Forelimb muscle (tissue), 1 donor: ENCODE measurements around the gene SBK2. TPM values are rescaled to one million over a fixed set of nuclear protein-coding genes. Genes with fewer than 3 reads are reported as not detected.
A peak's percentile ranks its signal among the peaks of the same experiment; 100 is the strongest.
"Not testable (repeated sequence)": the region's sequence is repeated elsewhere in the genome, so short reads cannot be mapped to it uniquely, and the experiment has no call there.

Source experiments
- DNase-seq: peaks from one replicate; pipeline ENCODE4 v3.0.0-alpha.2; 2013; ENCODE audit warnings: low read depth
- polyA plus RNA-seq: library from polyadenylated mRNA; unstranded; fragments of 120-200 nt; gene quantifications from one replicate; pipeline ENCODE4 v1.2.1, GENCODE V29; 2013; ENCODE audit not compliant: insufficient read length

SBK2 gene
- polyA plus RNA-seq, 1 donor: 3.1 TPM

DNA sequence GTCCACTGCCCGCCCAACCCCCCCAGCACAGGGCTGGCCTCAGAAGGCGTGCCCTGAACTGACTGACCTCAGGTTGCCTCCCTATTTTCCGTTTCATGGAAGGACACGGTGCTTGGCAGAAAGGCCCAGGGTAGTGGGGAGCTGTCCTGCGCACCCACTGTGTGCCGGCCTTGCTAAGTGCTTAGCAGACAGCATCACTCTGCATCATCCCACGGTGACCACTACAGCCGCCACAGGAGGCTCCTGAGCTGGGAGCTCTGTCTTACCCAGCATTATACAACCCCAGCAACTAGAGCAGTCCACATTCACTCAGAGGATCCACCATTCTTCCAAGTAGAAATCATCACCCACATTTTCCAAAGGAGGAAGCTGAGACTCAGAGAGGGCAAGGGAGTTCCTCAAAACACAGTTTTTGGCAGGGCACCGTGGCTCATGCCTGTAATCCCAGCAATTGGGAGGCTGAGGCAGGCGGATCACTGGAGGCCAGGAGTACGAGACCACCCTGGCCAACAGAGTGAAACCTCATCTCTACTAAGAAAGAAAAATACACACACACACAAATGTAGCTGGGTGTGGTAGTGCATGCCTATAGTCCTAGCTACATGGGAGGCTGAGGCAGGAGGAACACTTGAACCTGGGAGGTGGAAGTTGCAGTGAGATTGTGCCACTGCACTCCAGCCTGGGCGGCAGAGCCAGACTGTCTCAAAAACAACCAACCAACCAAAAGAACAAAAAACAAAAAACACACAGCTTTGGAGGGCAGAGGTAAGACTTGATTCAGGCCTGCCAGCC lies 1.6 kb downstream of the SBK2 start:
- no peak for DNase-seq

- not testable (repeated sequence) for DNase-seq
These were observed 2.7 kb downstream of the SBK2 start for GRCh38 chr19:55534280-55534679.

DNA sequence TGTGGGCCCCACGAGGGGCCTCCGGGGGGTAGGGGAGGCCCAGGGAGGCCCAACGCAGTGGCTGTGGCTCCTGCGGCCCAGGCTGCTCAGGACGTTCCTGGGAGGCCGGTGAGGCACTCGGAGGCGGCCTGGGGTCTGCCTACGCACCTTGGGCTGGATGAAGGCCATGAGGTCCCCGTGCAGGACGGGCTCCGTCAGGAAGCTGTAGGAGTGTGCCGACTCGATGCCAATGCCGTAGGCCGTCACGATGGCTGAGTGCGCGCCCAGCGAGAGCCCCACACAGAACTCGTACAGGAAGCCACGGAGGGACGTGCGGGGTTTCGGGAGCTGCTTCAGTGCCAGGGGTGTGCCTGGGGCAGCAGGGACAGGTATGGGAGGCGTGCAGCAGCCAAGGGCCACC lies 5.9 kb downstream of the SBK2 start:
- no peak for DNase-seq

- DNase-seq: no peak
These were observed 7.2 kb downstream of the SBK2 start for GRCh38 chr19:55529636-55530234.

DNA sequence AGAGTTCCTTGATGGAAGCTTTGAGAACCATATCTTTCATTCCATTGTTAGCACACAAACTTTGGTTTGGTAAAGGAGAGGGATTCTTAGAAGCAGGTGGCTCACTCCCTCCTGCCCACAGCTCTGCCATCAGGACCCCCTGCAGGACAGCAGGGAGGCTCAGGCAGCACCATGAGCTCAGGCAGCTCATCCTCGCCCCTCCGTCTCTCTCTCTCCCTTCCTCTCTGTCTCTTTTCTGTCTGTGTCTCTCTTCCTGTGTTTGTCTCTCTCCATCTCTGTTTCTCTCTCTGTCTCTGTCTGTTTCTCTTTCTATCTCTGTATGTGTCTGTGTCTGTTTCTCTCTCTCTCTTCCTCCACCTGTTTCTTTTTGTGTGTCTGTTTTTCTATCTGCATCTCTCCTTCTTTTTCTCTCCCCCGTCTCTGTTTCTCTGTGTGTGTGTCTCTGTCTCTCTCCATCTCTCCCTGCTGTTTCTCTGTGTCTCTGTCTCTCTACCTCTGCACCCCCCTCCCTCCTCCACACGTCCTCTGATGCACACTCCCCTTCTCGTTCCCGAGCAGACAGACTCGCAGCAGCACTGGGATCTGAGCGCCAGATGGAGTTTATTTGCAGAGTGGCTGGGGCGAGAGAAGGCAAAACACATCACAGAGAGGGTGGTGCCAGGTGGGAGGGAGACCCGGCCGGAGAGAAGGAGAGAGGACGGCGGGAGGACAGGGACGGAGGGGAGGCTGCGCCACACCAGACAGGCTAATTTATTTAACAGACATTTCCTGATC lies 8.7 kb downstream of the SBK2 start:
- no peak for DNase-seq

DNA sequence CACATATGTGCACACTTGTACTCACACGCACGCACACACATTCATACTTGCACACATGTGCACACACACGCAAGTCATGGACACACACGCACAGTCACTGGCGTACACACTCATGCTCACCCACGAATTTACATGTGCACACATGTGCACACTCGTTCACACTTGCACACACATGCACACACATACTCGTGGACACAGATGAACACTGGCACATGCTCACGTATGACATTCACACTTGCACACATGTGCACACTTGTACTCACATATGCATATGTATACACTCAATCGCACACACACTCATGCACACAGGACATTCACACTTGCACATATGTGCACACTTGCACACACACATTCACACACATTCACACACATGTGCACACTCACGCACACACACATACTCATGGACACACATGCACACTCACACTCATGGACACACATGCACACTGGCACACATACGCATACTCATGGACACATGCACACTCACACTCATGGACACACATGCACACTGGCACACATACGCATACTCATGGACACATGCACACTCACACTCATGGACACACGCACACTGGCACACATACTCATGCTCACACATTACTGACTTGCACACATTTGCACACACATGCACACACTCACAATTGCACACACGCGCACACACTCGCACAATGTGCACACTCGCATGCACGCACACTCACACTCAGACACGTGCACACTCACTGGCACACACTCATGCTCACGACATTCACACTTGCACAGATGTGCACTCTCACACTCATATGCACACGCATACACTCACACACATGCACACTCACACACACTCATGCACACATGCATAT lies 9.5 kb downstream of the SBK2 start:
- no peak for DNase-seq

DNA sequence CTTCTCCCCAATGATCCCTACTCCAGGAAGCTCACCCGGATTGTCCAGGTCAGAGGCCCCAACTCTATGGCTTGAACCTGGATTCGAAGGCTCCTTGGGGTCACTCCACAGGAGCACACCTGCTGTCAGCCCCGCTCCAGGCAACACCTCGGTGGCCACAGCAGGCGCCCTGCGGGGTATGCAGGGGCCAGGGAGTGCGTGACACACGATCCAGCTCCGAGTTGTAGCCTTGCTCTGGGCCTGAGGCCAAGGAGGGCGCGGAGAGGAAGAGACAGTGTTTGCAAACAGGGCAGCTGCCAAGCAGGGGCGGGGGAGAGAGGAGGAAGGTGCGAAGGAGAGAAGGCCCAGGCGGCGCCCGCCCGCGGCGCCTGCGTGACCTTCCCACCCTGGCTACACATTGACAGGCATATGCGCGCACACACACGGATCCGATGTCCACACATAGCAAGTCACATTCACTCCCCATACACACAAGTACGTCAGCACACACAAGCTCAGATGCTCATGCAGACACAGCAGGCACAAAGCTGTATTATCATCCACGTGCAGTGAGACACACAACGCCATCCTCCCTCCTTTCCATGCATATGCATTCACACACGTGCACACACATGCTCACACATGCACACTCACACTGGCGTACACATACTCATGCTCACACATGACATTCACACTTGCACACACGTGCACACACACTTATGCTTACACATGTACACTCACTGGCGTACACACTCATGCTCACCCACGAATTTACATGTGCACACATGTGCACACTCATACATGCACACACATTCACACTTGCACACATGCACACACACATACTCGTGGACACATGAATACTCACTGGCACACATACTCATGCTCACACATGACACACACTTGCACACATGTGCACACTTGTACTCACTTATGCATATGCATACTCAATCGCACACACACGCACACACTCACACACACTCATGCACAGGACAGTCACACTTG lies 10.4 kb downstream of the SBK2 start:
- DNase-seq: no peak

DNA sequence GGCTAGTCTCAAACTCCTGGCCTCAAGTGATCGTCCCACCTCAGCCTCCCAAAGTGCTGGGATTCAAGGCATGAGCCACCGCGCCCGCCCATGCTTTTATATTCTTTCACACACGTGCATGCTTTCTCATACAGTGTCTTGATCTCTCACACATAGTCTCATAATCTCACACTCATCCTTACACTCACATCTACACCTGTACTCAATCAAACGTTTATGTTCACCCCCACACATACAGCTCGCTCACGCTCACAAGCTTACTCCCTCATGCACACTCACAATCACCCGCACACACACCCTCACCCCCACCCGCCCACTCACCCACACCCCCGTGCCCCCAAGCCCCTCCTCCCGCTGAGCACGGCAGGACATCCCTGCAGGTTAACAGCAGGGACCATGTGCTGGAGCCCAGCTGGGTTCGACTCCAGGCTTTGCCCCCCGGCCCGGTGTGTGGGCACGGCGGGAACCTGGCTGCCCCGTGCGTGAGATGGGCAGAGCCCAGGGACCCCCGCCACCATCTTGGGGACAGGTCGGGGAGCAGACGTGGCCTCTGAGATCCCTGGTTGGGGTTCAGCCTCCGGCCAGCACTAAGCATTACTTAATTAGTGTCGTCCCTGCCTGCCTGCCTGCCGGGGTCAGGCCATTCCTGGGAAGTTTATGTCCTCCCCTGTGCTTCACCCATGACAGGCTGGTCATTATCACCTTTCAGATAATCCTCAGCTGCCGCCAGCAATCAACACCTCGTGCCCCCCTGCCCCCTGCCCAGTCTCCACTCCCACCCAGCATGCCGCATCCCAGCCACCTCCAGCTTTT lies 11.4 kb downstream of the SBK2 start:
- DNase-seq: no peak

DNA sequence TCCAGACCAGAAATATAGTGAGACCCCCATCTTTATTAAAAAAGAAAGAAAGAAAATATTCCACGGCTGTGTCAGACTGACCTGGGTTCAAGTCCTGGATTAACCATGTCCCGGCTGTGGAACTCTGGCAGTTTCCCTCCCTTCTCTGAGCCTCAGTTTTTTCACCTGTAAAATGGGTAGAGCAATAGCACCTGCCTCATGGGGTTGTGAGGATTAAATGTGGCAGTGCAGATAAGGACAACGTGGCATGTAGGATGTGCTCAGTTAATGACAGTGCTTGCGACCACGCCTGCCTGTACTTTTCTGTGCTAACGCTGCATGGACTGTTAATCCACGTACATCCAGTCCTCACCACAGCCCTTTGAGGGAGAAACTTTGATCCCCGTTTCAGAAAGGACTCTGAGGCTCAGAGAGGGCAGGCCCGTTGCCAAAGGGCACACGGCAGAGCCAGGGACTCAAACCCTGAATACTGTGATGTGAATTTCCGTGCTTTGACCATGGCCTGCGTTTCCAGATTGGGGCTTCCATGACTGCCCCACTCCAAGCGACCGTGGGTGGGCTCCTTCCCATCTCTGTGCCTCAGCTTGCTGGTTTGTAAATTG lies 16.1 kb downstream of the SBK2 start:
- DNase-seq: no peak

- no peak for DNase-seq
These were observed 17.3 kb downstream of the SBK2 start for GRCh38 chr19:55519451-55520311.

DNA sequence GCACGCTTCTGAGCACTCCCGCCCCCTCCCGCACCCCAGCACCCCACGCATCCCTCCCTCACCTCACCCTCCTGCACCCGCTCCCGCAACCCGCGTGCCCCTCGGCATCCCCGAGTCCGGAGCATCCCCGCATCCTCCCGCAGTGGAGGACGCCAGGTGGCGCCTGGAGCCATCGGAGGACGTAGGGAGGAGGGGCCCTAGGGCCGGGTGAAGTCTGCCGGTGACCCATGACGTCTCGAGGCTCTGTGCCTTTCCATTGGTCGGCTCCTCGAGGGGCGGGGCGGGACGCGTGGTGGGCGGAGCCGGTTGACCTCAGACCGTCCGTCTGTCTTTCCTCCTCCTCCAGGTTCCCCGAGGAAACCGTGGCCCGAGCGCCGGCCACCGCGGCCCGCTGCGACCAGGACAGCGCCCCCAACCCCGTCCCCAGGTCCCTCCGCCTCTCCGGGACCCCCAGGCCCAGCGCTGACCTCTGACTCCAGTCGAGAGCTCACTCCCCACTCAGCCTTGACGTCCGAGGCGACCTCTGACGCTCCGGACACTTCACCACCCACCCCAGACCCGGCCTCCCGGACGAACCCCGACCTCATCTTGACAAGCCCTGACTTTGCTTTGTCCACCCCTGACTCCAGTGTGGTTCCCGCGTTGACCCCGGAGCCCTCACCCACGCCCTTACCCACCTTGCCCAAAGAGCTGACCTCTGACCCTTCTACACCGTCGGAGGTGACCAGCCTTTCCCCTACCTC lies 19.9 kb downstream of the SBK2 start:
- DNase-seq: peak; percentile 73

GRCh38 chr19:55508120-55508519 lies 28.8 kb downstream of the SBK2 start:
- DNase-seq: no peak

- no peak for DNase-seq
These were observed 32.0 kb downstream of the SBK2 start for GRCh38 chr19:55504981-55505380.

- no peak for DNase-seq
These were observed 32.7 kb downstream of the SBK2 start for GRCh38 chr19:55504252-55504603.

DNA sequence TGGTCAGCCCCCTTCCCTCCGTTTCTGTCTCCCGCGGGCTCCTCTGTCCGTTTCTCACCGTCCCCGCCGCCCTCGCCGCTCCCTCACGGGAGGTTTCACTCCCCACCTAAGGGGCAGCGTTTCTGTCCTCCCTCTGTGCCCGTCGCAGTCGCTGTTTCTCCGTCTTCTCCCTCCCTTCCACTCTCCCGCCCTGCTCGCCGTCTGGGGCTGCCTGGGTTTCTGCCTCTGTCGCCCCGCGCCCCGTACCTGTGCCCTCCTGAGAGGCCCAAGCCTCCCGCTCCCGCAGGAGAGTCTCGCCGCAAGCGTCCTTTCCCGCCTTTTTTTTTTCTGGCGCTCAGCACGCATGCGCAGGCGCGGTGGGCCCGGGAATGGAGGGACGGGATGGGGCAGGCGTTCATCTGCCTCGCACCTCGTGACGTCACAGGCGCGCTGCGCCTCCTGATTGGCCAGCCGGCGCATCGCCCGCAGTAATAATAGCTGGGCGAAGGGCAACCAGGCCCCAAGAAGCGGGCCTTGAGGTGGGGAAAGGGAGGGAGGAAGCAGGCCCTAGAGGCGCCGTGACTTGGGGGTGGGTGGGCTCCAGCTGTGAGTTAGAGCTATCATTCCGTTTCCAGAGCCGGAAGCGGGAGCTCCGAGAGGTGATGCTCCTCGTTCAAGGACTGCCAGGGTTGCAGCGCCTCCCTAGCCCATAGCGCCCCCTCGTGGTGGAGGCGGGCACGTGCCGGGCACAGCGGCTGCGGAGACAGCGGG lies 33.3 kb downstream of the SBK2 start:
- DNase-seq: peak; percentile 78

GRCh38 chr19:55503157-55503501 lies 33.8 kb downstream of the SBK2 start:
- no peak for DNase-seq
